H9 (cell line): ENCODE results near the gene NF1. TPM values are rescaled to one million over a fixed set of nuclear protein-coding genes. Genes with fewer than 3 reads are reported as not detected.

Source experiments
- DNase-seq: peaks from one replicate; pipeline ENCODE4 v3.0.0-alpha.2; 2017
- H2AFZ ChIP-seq: one replicate; pipeline ENCODE4 v1.6.1; 2013; ENCODE audit warnings: mild to moderate bottlenecking, low read length, control low read depth, moderate library complexity
- H2AK5ac ChIP-seq: 2 replicates; pipeline ENCODE4 v1.6.1; 2013; ENCODE audit warnings: low read length, control low read depth, mixed read lengths; ENCODE audit not compliant: insufficient read length
- H2BK120ac ChIP-seq: one replicate; pipeline ENCODE4 v1.6.1; 2013; ENCODE audit warnings: low read depth, mild to moderate bottlenecking, low read length, control low read depth, inconsistent platforms; ENCODE audit not compliant: poor library complexity, severe bottlenecking
- H2BK12ac ChIP-seq: 2 replicates; pipeline ENCODE4 v1.6.1; 2013; ENCODE audit warnings: low read length, control low read depth, mixed read lengths, low read depth; ENCODE audit not compliant: insufficient read length
- H2BK15ac ChIP-seq: 2 replicates; pipeline ENCODE4 v1.6.1; 2013; ENCODE audit warnings: low read depth, low read length, control low read depth
- H2BK20ac ChIP-seq: one replicate; pipeline ENCODE4 v1.6.1; 2013; ENCODE audit warnings: low read depth, mild to moderate bottlenecking, low read length, control low read depth, inconsistent platforms; ENCODE audit not compliant: poor library complexity, severe bottlenecking
- H2BK5ac ChIP-seq: 2 replicates; pipeline ENCODE4 v1.6.1; 2013; ENCODE audit warnings: low read length, control low read depth, mixed read lengths; ENCODE audit not compliant: insufficient read length
- H3K14ac ChIP-seq: 2 replicates; pipeline ENCODE4 v1.6.1; 2013; ENCODE audit warnings: low read length, control low read depth; ENCODE audit not compliant: insufficient read depth
- H3K18ac ChIP-seq: 2 replicates; pipeline ENCODE4 v1.6.1; 2013; ENCODE audit warnings: low read depth, mild to moderate bottlenecking, mixed read lengths, low read length, control low read depth; ENCODE audit not compliant: insufficient read length
- H3K23ac ChIP-seq: 2 replicates; pipeline ENCODE4 v1.6.1; 2013; ENCODE audit warnings: low read length, control low read depth, mixed read lengths, low read depth; ENCODE audit not compliant: insufficient read length
- H3K23me2 ChIP-seq: 2 replicates; pipeline ENCODE4 v1.6.1; 2013; ENCODE audit warnings: low read depth, mild to moderate bottlenecking, mixed read lengths, low read length, control low read depth; ENCODE audit not compliant: insufficient read length, poor library complexity, severe bottlenecking
- H3K27ac ChIP-seq: 2 replicates; pipeline ENCODE4 v1.5.1; 2013; ENCODE audit warnings: low read length, control low read depth, mixed read lengths, low read depth; ENCODE audit not compliant: insufficient read length
- H3K27me3 ChIP-seq: 2 replicates; pipeline ENCODE4 v1.6.1; 2013; ENCODE audit warnings: low read length, control low read depth, inconsistent platforms; ENCODE audit not compliant: insufficient read depth
- H3K4ac ChIP-seq: 2 replicates; pipeline ENCODE4 v1.6.1; 2013; ENCODE audit warnings: low read depth, mild to moderate bottlenecking, control low read depth, inconsistent platforms, low read length, moderate library complexity
- H3K4me1 ChIP-seq: 2 replicates; pipeline ENCODE4 v1.6.1; 2013; ENCODE audit warnings: low read length, control low read depth, inconsistent platforms; ENCODE audit not compliant: insufficient read depth
- H3K4me2 ChIP-seq: 2 replicates; pipeline ENCODE4 v1.6.1; 2013; ENCODE audit warnings: low read length, control low read depth, mixed read lengths; ENCODE audit not compliant: insufficient read length, insufficient read depth
- H3K56ac ChIP-seq: 2 replicates; pipeline ENCODE4 v1.6.1; 2013; ENCODE audit warnings: low read depth, mild to moderate bottlenecking, mixed read lengths, low read length, control low read depth; ENCODE audit not compliant: insufficient read length
- H3K79me1 ChIP-seq: 2 replicates; pipeline ENCODE4 v1.6.1; 2013; ENCODE audit warnings: low read depth, mild to moderate bottlenecking, moderate library complexity, low read length, control low read depth, inconsistent platforms; ENCODE audit not compliant: insufficient read depth, poor library complexity, severe bottlenecking
- H3K79me2 ChIP-seq: 2 replicates; pipeline ENCODE4 v1.6.1; 2013; ENCODE audit warnings: low read length, control low read depth, inconsistent platforms; ENCODE audit not compliant: insufficient read depth
- H3K9ac ChIP-seq: 2 replicates; pipeline ENCODE4 v1.6.1; 2013; ENCODE audit warnings: low read length, control low read depth, mixed read lengths; ENCODE audit not compliant: insufficient read length; ENCODE audit errors: extremely low read depth
- H3K9me3 ChIP-seq: one replicate; pipeline ENCODE4 v1.6.1; 2013; ENCODE audit warnings: low read depth, low read length, inconsistent platforms; ENCODE audit not compliant: control insufficient read depth
- H3T11ph ChIP-seq: one replicate; pipeline ENCODE4 v1.6.1; 2013; ENCODE audit warnings: mild to moderate bottlenecking, low read length, control low read depth, inconsistent platforms
- H4K20me1 ChIP-seq: one replicate; pipeline ENCODE4 v1.6.1; 2013; ENCODE audit not compliant: control insufficient read depth, insufficient read length, insufficient read depth
- H4K5ac ChIP-seq: 2 replicates; pipeline ENCODE4 v1.6.1; 2013; ENCODE audit warnings: low read depth, mild to moderate bottlenecking, mixed read lengths, low read length, control low read depth; ENCODE audit not compliant: insufficient read length
- H4K8ac ChIP-seq: replicated peaks from 2 replicates; pipeline ENCODE4 v1.6.1; 2013; ENCODE audit warnings: low read length, control low read depth, mixed read lengths, low read depth; ENCODE audit not compliant: insufficient read length
- H4K91ac ChIP-seq: 2 replicates; pipeline ENCODE4 v1.6.1; 2013; ENCODE audit warnings: low read depth, mild to moderate bottlenecking, moderate library complexity, mixed read lengths, low read length, control low read depth; ENCODE audit not compliant: insufficient read length
- H3K27ac Mint-ChIP-seq, 3 experiments: 2 replicates in 2 of 3; 3 replicates in 1 of 3; pipeline ENCODE4 v1.8.0; 2020 to 2021; ENCODE audit warnings: mixed read lengths in 3 of 3, mild to moderate bottlenecking in 1 of 3, moderate library complexity in 1 of 3
- H3K27me3 Mint-ChIP-seq: 2 replicates; pipeline ENCODE4 v1.8.0; 2021; ENCODE audit warnings: low read depth, mild to moderate bottlenecking, moderate library complexity, mixed read lengths
- H3K36me3 Mint-ChIP-seq, 3 experiments: 2 replicates in 2 of 3; 3 replicates in 1 of 3; pipeline ENCODE4 v1.8.0; 2020 to 2021; ENCODE audit warnings: low read depth in 3 of 3, mixed read lengths in 3 of 3; ENCODE audit not compliant: insufficient read depth in 1 of 3
- H3K4me1 Mint-ChIP-seq, 2 experiments: 2 replicates each; pipeline ENCODE4 v1.8.0; 2020; ENCODE audit warnings: mixed read lengths in 2 of 2
- H3K4me3 Mint-ChIP-seq, 2 experiments: 2 replicates in 1 of 2; 3 replicates in 1 of 2; pipeline ENCODE4 v1.8.0; 2020 to 2021; ENCODE audit warnings: mild to moderate bottlenecking in 2 of 2, mixed read lengths in 2 of 2, moderate library complexity in 1 of 2
- H3K9me3 Mint-ChIP-seq, 2 experiments: 2 replicates in 1 of 2; 3 replicates in 1 of 2; pipeline ENCODE4 v1.8.0; 2020; ENCODE audit warnings: mild to moderate bottlenecking in 2 of 2, mixed read lengths in 2 of 2, moderate library complexity in 1 of 2
- CTCF ChIP-seq: fragments of 200-600 bp; sonication (generic); conservative IDR thresholded peaks from 3 replicates; pipeline ENCODE4 v1.8.0; 2021; ENCODE audit warnings: antibody characterized with exemption, mild to moderate bottlenecking
- WGBS: extraction: QIAGEN DNeasy Blood & Tissue Kit; methylation state at CpG from one replicate; pipeline ENCODE4 v1.1.7; 2013; ENCODE audit warnings: missing lambda C conversion rate, low lambda C conversion rate, mixed read lengths; ENCODE audit not compliant: insufficient read length; ENCODE audit errors: extremely low coverage; 5-methylcytosine and 5-hydroxymethylcytosine counted together
- total RNA-seq: library from RNA; stranded (reverse); gene quantifications from 2 replicates; pipeline ENCODE4 v1.2.1, GENCODE V29; 2021

The NF1 gene
- total RNA-seq, 1 experiment from 2014 or later = 38.1 TPM

- no peaks in the 10 kb centered on the region for H3K4me1 ChIP-seq
- no peak overlapping the region for H3K14ac ChIP-seq
- H3T11ph ChIP-seq = no peak overlapping the region
- H2BK15ac ChIP-seq = no peak overlapping the region
- no peak for DNase-seq
- H3K27ac ChIP-seq = no peak overlapping the region
- TF ChIP-seq CTCF = no peak
- WGBS = no CpG with 5 or more reads among the region's 4 CpGs
- no peaks in the 10 kb centered on the region for H3K79me2 ChIP-seq
- H3K9me3 Mint-ChIP-seq = no peaks in the 10 kb centered on the region
- no peak overlapping the region for H2BK5ac ChIP-seq
- no peak overlapping the region for H3K18ac ChIP-seq
- H3K4me2 ChIP-seq = no peak overlapping the region
- H2AFZ ChIP-seq = no peak overlapping the region
- no peak overlapping the region for H3K4ac ChIP-seq
- no peak overlapping the region for H4K5ac ChIP-seq
- H4K91ac ChIP-seq = no peak overlapping the region
- no peak overlapping the region for H2AK5ac ChIP-seq
- no peaks in the 10 kb centered on the region for H3K27me3 Mint-ChIP-seq
- no peak overlapping the region for H2BK20ac ChIP-seq
- H3K23me2 ChIP-seq = no peaks in the 10 kb centered on the region
- no peaks in the 10 kb centered on the region for H3K27me3 ChIP-seq
- no peak overlapping the region for H2BK12ac ChIP-seq
- H3K27ac Mint-ChIP-seq = no peak overlapping the region
- no peaks in the 10 kb centered on the region for H3K79me1 ChIP-seq
- H3K9ac ChIP-seq = no peak overlapping the region
- H3K4me1 Mint-ChIP-seq = peaks cover under 1 to 11% of the 10 kb centered on the region in 2 experiments; a peak in 2 of 4 replicates
- no peaks in the 10 kb centered on the region for H4K20me1 ChIP-seq
- no peak overlapping the region for H3K23ac ChIP-seq
- no peak overlapping the region for H3K56ac ChIP-seq
- H2BK120ac ChIP-seq = no peak overlapping the region
- H3K4me3 Mint-ChIP-seq = no peak overlapping the region
- H4K8ac ChIP-seq = no peak overlapping the region
- peaks cover under 1 to 18% (median 10%) of the 10 kb centered on the region in 3 experiments; a peak in 5 of 7 replicates for H3K36me3 Mint-ChIP-seq
- H3K9me3 ChIP-seq = no peaks in the 10 kb centered on the region
Observed at GRCh38 chr17:31366088-31366487, 271.3 kb downstream of the NF1 start.
